Measurements from ENCODE around the gene HSBP1L1.

- TF ChIP-seq POLR2A (IDR thresholded peaks at IDR 0.05), result no peak
- TF ChIP-seq CTCF (IDR thresholded peaks at IDR 0.05), result no peak
These were observed 6.1 kb downstream of the HSBP1L1 start for GRCh38 chr18:79970419-79971133.

Measured in right lobe of liver (tissue), 4 donors.